ENCODE measurements around the gene PROX1.

GRCh38 chr1:214004014-214004413 lies 16.2 kb downstream of the PROX1 start:
- TF ChIP-seq MAX (IDR thresholded peaks at IDR 0.05), result no peak
- TF ChIP-seq RFX5 (IDR thresholded peaks at IDR 0.05; ENCODE audit: borderline replicate concordance, low read depth, low read length), result no peak
- no peak for TF ChIP-seq SIX5 (IDR thresholded peaks at IDR 0.05; ENCODE audit: low read depth, low read length)
- no peak for TF ChIP-seq CTCF (IDR thresholded peaks at IDR 0.05; ENCODE audit: control extremely low read depth in 1 of 3, insufficient read depth in 1 of 3, low read depth in 1 of 3, low read length in 3 of 3)
- no peak for TF ChIP-seq JUND (IDR thresholded peaks at IDR 0.05; ENCODE audit: low read length)
